Stimulated activated CD8-positive, alpha-beta memory T cell treated with anti-CD3 and anti-CD28 coated beads, Interleukin-12 subunit alpha, Interleukin-12 subunit beta, amount 100 ng/mL, for 4 hours (primary cell): Measurements from ENCODE around the gene CACNB2.

ENCODE experiments used
- DNase-seq: peaks from one replicate; pipeline ENCODE4 v3.0.0-alpha.2; 2020; ENCODE audit warnings: low read depth

Gene CACNB2

DNA sequence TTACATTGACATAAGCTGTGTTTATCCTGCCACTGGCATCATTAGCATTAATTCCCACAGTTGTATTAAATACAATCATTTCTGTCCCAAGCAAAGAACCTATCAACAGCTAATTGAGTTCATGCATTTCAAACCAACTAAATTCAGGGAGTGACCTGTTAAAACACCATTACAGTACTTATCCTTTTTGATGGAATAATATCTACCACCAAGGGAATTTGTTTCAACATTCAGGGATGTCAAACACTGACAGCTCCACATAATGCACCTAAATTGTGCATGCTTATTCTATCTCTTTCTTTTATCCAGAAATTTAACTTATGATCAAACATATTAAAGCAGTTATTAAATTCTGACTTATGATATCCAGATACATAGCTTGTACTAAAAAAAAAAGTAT is 374.3 kb downstream of the CACNB2 start:
- no peak for DNase-seq

DNA sequence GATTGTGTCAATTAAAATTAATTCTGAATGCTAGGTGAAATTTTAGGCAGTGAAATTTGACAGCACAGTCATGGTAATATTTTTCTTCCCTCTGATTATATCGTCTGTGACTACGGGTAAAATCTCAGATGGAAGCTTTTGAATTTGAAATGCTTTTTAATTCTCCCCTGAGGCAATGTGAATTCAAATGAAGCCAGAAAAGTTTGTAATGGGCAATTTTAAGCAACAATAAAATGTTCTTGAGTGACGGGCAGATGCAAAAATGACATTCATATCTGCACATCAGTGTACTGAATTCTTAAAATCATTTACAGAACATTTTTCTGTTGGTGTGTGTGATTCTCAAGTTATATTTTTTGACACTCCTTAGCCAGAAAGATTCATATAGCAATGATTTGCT is 376.6 kb downstream of the CACNB2 start:
- DNase-seq, result no peak

DNA sequence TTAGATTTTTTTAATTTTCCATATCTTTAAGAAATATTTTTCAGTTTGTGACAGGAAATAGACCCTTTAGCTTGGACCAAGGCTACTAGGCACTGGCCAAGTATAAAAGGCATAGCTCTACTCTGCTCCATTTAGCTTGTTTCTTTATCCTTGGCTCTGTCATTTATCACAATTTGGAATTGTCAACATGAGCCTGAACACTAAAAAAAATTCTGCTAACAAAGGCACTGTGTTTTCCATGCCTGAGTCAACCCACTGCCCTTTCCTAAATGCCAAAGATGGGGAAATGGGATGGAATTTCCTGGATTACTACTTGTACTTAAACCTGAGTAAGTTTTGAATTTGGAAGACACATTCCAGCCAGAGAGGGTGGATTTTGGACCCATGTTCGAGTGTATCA is 382.8 kb downstream of the CACNB2 start:
- DNase-seq, result no peak

DNA sequence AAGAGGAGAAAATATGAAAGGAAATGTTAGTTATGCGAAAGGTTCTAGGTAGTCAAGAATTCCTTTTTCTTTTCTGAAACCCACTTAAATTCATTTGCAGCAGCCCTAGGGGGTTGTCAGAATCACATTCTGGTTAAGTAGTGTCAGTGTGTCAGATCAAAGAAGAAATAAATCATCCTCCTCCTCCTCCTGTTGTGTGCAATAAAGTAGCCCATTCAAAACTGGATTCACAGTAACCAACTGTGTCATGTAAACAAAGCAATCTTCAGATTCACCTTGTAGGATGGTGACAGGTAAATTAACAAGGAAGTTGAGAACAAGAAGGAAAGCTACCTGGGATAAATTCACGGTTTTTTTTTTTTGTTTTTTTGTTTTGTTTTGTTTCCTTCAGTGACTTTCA is 383.6 kb downstream of the CACNB2 start:
- no peak for DNase-seq

DNA sequence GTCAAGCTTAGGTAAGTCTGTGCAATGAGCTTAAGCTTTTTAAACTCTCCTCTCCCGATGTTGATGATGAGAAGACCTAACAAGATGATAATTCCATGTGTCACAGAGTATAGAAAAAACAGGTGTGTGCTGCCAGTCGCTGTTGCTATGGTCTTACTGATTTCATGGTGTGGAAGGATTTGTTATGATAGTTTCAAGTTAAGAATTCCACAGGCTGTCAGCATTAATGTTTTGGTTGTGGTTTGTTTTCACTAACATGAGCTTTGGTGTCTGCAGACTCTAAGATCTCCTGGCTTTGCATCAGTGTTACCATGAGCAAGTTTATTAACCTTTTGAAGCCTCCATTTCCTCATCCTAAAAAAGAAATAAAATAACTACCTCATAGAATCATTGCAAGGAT is 387.5 kb downstream of the CACNB2 start:
- DNase-seq, result no peak

DNA sequence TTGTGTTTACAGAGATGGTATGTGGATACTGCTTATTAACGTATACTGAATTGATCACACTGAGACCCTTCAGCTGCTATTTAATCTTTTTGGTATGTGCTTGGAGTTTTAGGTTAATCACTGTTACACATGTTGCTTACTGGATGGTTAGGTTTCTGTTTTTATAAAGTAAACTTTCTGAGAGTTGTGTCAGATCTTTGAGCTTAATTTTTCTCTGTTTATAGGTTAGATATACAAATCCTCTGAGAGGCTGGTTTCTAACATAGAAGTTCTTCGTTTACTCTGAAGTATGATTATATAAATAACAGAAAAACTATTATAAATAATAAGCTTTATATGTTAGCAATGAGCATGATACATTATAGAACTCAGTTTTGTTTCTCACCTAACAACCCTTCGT is 388.1 kb downstream of the CACNB2 start:
- no peak for DNase-seq

DNA sequence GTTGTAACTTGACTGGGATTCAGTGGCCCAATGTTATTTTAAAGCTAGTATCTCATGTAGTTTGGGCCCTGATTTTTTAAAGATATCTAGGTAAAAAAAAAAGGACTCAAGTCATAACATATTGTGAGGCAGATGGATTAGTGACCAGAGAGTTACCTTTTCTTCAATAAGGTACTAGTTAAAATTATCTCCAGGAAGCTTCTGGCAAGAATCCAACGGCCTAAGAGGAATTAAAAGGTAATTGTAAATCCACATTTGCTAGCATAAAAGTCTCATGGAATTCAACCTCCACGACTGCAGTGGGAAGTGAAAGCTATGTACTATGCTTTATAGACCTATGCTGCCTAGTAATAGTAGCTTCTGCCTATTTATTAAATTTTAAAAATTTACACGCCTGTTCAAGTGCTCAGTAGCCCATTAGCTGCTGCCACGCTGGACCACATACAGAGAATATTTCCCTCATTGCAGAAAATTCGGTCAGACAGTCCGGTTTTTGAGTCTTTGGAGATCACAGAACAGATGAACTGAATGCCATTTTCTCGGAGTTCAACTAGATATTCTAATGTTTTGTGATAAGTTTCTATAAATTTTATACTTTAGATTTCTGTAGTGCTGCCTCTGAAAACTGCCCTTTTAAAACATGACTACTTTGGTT is 392.8 kb downstream of the CACNB2 start:
- no peak for DNase-seq

DNA sequence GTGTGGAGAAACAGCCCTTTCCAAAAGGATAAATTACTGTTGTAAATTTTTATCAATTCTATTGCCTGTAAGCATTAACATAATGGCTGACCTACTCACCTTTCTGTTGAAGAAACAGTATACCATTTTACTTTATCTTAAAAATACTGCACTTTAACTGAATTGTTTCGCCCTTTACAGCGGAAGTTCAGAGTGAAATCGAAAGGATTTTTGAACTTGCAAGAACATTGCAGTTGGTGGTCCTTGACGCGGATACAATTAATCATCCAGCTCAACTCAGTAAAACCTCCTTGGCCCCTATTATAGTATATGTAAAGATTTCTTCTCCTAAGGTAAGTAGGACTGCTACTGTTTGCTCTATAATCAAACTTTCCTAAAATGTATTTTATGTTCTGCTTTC is 393.7 kb downstream of the CACNB2 start:
- DNase-seq, result no peak

DNA sequence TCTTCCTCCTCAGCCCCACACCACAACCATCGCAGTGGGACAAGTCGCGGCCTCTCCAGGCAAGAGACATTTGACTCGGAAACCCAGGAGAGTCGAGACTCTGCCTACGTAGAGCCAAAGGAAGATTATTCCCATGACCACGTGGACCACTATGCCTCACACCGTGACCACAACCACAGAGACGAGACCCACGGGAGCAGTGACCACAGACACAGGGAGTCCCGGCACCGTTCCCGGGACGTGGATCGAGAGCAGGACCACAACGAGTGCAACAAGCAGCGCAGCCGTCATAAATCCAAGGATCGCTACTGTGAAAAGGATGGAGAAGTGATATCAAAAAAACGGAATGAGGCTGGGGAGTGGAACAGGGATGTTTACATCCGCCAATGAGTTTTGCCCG is 399.1 kb downstream of the CACNB2 start:
- DNase-seq, result no peak

DNA sequence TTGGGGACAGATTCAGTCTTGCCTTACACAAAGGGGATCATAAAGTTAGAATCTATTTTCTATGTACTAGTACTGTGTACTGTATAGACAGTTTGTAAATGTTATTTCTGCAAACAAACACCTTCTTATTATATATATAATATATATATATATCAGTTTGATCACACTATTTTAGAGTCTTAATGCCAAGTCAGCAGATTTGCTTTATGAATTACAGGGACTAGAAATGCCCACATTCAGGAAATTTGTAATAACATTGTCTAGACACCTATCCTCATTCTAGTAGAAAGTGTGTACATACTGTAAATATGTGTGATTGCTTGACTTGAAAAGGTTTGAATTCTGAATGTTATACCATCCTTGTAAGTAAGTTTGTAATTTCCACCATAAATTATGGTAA is 400.0 kb downstream of the CACNB2 start:
- DNase-seq, result no peak

DNA sequence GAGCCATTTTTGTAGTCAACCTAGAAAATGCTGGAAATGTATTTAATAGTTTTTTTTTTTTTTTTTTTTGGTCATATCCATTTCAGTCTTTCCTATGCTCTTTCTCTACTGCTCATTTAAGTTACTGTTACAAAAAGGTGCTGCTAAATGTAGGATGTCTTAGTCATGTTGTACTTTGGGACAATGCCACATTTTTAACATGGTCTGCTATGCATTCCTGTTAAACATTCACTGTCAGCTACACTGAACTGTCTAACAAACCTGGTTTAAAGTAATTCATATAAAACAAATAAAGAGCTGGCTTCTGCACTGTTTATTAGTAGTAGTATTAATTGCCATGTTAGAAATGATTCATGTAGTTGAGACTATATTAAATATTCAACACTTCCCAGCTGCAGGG is 402.6 kb downstream of the CACNB2 start:
- no peak for DNase-seq

DNA sequence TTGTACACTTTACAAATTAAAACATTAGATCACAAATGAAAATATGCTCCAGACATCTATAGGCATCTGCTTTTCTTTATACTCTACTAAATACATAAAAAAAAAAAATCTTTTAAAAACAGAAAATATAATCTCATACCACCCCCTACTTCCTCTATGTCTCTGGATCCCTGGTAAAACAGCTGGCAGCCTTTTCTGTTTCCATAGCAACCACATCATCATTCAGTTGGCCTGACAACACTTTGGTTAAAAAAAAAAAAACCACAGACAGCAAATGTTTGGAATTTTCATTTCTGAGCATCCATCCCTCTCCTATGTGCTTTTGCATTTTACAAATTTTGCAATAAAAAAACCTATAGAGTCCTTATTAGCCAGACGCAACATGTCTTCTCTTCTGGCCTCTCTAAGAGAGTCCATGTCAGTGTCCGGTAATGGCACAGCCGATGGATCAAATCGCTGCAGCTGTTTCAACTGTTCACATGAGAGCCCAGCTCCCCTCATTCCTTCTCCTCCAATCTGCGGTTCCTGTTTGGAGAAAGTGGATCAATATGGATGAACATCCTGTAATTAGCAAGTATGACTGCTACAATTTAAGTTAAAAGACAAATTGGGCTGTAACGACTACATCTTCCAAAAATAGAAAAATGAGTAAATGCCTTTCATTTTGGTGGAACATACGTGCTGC is 405.5 kb downstream of the CACNB2 start:
- no peak for DNase-seq

DNA sequence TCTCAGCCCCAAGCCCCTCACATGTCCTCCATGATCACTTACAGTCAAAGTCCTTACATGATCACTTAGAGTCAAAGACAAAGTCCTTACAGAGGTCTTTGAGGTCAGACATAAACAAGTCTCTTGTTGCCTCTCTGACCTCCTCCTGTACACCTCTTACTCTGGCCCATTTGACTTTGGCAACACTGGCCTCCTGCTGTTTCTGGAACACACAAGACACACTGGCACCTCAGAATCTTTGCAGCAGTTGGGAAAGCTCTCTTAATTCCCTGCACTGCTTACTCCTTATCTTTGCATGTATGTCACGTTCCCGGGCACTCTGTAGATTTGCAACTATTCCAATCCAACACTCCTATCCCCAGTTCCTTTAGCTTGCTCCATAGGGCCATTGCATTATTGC is 408.9 kb downstream of the CACNB2 start:
- no peak for DNase-seq

DNA sequence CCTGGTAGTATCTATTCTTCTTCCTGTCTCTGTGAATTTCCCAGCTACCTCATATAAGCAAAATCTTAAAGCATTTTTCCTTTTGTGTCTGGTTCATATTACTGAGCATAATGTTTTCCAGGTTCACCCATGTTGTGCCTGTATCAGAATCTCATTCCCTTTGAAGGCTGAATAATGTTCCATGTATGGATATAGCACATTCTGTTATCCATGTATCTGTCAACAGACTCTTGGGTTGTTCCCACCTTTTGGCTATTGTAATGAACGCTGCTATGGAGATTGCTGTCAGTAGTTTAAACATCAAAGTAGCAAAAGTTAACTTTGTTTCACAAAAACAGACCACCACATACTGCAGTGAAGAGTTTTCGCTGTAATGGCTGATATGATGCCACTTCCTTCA is 411.2 kb downstream of the CACNB2 start:
- no peak for DNase-seq

DNA sequence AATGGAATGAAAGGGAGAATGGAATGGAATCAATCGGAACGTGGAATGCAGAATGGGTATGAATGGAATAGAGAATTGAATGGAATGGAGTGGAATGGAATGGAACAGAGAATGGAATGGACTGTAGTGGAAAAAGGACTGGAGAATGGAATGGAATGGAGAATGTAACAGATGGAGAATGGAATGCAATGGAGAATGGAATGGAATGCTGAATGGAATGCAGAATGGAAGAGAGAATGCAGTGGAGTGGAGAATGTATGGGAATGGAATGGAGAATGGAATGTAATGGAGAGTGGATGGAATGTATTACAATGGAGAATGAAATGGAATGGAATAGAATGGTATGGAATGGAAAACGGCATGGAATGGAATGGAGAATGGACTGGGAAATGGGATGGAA is 414.3 kb downstream of the CACNB2 start:
- no peak for DNase-seq

DNA sequence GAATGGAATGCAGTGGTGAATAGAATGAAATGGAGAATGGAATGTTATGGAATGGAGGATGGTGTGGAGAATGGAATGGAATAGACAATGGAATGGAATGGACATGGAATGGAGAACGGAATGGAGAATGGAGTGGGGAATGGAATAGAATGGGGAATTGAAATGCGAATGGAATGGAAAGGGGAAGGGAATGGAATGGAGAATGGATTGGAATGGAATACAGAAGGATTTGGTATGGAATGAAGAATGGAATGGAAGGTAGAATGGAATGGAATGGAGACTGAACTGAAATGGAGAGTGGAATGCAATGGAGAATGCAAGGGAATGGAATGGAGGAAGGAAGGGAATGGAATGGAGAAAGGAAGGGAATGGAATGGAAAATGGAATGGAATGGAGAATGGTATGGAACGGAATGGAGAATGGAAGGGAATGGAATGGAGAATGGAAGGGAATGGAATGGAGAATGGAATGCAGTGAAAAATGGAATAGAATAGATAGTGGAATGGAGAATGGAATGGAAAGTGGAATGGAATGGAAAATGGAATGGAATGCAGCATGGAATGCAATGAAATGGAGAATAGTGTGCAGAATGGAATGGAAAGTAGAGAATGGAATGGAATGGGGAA is 416.4 kb downstream of the CACNB2 start:
- no peak for DNase-seq

DNA sequence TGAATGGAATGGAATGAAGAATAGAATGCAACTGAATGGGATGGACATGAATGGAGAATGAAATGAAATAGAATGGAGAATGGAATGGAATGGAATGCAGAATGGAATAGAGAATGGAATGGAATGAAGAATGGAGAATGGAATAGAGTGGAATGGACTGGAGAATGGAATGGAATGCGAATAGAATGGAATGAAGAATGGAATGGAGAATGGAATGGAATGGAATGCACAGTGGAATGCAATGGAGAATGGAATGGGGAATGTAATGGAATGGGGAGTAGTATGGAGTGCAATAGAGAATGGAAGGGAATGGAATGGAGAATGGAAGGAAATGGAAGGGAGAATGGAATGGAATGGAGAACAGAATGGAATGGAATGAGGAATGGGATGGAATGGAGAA is 417.7 kb downstream of the CACNB2 start:
- DNase-seq, result no peak

DNA sequence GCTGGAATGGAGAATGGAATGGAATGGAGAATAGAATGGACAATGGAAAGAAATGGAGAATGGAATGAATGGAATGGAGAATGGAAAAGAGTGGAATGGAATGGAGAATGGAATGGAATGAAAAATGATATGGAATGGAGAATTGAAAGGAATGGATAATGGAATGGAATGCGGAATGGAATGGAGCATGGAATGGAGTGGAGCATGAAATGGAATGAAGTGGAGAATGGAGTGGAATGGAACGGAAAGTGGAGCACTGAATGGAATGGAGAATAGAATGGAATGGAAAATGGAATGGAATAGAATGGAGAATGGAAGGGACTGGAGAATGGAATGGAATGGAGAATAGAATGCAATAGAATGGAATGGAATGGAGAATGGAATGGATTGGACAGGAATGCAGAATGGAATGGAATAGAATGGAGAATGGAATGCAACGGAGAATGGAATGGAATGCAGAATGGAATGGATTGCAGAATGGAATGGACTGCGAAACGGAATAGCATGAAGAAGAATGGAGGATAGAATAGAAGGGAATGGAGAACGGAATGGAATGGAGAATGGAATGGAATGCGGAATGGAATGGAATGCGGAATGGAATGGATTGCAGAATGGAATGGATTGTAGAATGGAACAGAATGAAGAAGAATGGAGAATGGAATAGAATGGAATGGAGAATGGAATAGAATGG is 421.8 kb downstream of the CACNB2 start:
- DNase-seq, result no peak

DNA sequence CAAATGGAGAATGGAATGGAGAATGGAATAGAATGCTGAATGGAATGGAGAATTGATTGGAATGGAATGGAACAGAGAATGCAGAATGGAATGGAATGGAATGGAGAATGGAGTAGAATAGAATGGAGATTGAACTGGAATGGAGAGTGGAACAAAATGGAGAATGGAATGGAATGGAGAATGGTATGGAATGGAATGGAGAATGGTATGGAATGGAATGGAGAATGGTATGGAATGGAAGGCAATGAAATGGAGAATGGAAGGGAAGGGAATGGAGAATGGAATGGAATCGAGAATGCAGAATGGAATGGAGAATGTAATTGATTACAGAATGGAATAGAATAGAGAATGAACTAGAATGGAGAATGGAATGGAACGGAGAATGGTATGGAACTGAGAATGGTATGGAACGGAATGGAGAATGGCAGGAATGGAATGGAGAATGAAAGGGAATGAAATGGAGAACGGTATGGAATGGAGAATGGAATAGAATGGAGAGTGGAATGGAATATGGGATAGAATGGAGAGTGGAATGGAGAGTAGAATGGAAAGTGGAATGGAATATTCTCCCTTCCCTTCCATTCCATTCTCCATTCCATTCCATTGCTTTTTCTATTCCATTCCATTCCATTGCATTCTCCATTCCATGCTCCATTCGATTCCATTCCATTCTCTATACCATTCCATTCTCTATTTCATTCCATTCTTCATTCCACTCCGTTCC is 422.9 kb downstream of the CACNB2 start:
- no peak for DNase-seq

DNA sequence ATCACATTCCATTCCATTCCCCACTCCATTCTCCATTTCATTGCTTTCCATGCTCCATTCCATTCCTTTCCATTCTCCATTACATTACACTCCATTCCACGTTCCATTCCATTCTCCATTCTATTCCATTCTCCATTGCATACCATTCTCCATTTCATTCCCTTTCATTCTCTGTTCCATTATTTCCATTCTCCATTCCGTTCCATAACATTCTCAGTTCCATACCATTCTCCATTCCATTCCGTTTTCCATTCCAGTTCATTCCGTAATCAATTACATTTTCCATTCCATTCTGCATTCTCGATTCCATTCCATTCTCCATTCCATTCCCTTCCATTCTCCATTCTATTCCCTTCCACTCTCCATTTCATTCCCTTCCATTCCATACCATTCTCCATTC is 424.8 kb downstream of the CACNB2 start:
- DNase-seq, result no peak

DNA sequence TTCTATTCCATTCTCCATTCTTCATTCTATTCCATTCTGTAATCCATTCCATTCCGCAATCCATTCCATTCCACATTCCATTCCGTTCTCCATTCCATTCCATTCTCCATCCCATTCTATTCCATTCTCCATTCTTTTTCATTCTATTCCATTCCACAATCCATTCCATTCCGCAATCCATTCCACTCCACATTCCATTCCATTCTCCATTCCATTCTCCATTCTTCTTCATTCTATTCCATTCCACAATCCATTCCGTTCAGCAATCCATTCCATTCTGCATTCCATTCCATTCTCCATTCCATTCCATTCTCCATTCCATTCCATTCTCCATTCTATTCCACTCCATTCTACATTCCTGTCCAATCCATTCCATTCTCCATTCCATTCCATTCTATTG is 426.0 kb downstream of the CACNB2 start:
- DNase-seq, result no peak

DNA sequence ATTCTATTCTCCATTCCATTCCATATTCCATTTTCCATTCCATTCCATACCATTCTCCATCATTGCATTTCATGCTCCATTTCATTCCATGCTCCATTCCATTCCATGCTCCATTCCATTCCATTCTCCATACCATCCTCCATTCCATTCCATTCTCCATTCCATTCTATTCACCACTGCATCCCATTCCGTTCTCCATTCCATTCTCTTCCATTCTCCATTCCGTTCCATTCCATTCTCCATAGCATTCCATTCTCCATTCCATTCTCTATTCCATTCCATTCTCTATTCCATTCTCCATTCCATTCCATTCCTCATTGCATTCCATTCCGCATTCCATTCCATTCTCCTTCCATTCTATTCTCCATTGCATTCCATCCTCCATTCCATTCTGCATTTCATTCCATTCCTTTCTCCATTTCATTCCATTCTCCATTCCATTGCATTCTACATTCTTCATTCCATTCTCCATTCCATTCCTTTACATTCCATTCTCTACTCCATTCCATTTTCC is 427.2 kb downstream of the CACNB2 start:
- no peak for DNase-seq
